HL-60/S4 treated with phorbol 12-myristate 13-acetate at 8.2 ng/mL for 4 days and 3 days (cell line): ENCODE measurements around the gene PDE4DIP.
"Not testable (repeated sequence)": the region's sequence is repeated elsewhere in the genome, so short reads cannot be mapped to it uniquely, and the experiment has no call there.

Experiments
- in situ Hi-C: fragments of 300-500 bp; cut with MboI; formaldehyde crosslinking; loops from 2 replicates; pipeline ENCODE4 v1.15.0; 2022; ENCODE audit warnings: low sequenced_read_pairs

The PDE4DIP gene

DNA sequence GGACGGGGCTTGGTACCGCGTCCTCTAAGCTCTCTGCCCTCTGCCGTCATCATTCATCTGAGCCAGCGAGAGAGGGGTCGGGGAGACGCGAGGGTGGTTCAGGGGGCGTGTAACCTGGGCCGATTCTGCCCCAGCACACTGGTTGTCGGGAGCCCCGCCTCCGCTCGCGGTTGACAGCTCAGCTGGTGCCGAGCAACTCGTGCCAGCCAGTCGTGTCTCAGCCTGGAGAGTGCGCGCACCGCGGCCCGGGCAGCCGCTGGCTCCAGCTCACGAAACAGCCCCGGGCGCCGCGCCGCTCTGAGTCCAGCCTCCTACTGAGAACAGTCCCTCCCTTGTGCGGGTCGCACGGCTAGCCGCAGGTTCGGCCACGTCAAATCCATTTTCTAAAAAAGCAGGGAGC, at the start of gene PDE4DIP:
Gene PDE4DIP (plus strand): TSS at position 209 of the 400 bp plus-strand sequence. CDS start 347 bp downstream, outside the sequence.
- in situ Hi-C loops, result not testable (repeated sequence)

DNA sequence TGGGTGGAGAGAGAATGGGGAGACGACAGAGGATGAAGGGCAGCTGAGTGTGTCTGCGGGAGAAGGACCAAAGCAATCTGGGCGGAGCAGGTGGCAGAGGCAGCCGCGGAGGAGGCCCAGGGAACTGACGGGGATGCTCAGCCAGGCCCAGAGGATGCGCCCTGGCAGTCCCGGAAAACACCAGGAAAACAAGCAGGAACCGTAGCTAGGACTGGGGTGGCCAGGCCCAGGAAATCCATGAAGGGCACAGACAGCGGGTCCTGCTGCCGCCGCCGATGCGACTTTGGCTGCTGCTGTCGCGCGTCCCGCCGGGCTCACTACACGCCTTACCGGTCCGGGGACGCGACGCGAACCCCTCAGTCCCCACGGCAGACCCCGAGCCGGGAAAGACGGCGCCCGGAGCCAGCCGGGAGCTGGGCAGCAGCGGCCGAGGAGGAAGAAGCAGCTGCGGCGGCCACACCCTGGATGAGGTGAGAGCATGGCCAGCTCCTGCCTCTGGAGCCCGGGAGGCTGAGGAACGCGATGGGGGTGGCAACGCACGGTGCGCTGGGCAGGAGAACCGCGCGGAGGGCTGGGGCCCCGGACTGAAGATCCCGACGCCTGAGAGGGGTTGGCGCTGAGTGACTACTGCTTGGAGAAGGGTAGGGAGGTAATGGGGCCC, 35.8 kb upstream of the PDE4DIP start:
- in situ Hi-C loops, result not testable (repeated sequence)

DNA sequence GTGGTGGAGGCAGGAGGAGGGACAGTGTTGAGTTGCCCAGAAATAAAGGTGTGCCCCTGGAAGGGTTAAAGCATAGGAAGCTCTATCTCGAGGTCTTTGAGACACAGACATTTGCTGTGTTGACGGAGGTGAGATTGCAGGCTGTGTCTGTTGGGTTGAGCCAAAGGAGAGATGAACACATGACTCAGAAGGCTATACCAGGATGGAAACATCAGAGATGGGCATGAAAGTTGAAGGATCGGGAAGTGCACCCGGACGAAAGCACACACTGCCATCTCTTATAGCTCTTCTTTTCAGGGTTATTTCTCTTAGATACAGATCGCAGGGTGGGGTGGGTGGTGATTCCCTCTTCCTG, 35.3 kb upstream of the PDE4DIP start:
- in situ Hi-C loops, result not testable (repeated sequence)

DNA sequence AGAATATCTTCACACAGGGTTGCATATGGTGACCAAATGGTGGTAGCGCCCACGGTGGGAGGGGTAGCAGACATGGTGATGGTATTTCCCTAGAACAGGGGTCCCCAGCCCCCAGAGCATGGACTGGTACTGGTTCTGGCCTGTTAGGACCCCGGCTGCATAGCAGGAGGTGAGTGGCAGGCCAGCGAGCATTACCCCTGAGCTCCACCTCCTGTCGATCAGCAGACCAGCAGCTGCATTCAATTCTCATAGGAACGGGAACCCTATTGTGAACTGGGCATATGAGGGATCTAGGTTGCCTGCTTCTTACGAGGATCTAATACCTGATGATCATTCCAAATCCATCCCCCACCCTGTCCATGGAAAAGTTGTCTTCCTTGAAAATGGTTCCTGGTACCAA, 22.0 kb upstream of the PDE4DIP start:
- in situ Hi-C loops, result not testable (repeated sequence)

DNA sequence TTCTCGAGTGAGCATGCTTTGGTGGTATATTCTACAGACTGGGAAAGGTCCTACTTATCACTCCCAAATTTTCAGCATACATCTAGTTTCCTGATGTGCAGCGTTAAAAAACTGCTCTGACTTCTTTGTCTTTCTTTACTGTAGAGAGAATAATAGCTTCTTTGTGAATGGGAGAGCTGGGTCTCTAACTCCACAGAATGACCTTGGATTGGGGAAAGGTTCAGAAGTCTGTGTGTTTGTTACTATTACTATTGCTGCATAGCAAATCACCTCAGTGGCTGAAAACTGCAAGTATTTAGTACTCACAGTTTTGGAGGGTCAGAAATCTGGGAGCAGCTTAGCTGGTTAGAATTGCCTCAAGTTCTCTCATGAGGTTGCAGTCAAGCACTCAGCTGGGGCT, 20.4 kb upstream of the PDE4DIP start:
- in situ Hi-C loops, result not testable (repeated sequence)

DNA sequence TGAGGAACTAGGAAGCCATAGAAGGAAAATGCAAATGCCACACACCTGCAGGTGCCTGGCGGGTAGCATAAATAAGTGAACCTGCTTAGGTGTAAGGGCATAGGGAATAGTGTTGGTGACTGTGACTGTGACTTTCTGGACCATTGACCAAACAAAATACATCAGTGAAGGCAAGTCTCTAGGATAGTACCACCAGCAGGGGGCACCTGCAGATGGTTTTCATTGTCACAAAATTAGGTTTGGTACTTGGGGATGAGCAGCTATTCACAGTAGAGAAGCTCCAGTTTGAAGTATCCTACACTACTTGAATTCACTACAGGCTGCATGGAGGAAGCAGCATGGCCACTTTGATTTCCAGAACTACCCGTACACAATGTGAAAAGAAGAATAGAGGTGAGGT, 19.2 kb upstream of the PDE4DIP start:
- in situ Hi-C loops, result not testable (repeated sequence)

DNA sequence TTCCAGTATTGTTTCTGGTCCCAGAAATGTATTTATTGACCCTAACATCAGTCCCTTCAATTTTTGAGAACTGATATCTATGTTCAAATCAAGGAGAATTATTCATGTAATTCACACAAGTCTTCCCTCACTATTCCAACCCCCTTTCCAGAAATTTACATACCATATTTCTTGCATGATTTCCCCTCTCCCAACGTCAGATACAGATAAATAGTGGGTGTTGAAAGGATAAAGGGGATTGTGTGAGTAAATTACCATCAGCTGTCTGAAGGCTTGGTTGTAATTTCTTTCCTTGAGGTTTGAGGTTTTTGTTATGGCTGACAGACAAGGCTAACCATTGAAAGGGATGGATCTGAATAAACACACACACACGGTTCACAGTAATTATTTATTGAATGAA, 15.7 kb upstream of the PDE4DIP start:
- in situ Hi-C loops, result not testable (repeated sequence)

DNA sequence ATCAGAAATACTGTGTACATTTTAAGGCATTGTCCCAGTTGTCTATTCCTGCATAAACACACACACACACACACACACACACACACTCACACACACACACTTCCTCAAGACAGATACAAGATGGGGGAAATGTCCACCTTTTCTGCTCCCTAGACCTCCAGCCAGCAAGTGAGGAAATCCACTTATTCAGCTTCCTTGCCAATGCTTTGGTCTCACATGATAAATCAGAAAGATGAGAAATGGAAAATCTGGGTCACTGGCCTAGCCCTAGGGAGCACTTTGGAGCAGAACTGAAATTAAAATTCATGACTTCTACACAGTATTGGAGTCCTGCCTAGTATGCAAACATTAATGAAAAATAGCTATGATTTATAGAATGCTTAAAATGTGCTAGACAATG, 15.3 kb upstream of the PDE4DIP start:
- in situ Hi-C loops, result not testable (repeated sequence)

DNA sequence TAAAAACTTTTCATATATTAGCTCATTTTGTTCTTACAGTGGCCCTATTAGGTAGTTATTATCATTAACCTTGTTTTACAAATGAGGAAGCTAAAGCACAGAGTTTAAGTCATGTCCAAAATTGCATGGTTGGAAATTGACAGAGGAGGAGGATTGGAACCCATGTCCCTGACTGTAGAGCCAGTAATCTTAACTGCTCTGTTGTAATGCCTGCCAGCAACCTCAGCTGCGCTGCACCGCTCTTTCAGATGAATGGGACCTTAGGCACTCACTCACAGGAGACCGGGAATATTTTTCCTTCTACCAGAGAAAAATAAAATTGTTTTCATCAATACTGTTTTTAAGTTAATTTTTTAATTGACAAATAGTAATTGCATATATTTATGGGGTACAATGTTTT, 14.9 kb upstream of the PDE4DIP start:
- in situ Hi-C loops, result not testable (repeated sequence)

DNA sequence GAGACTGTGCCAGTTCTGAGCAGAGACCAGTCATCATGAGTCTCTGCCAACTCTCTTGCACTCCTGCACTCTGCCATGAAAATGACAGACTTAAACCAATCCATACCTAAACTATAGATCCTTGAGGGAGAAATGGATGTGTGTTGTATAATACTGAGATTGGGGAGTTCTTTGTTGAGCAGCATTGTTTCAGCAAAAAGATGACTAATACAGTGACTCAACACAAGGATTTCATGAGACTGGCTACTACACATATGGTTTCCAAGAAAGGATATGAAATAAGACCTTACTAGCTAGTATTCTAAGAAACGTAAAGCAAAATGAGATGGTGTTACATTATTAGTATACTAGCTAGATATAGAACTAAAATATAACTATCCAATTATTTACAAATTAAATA, 3.0 kb upstream of the PDE4DIP start:
- in situ Hi-C loops, result not testable (repeated sequence)

DNA sequence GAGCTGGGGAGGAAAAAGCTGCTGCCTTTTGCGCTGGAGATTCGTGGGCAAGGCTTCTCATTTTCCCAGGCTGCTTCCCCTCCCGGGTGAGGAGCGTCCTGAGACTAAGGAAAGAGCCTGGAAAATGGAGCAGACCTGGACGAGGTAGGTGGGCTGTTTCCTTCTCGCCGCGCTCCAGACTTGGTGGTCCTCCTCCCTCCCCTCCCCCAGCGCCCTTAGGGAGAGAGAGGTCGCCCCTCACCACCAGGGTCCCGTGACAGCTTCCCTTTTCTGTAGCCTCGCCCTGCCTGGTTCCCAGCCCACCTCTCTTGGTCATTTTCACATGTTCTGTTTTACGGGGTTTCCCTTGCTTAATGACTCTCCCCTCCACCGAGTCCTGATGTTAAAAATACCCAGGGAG, 423 bp downstream of the PDE4DIP start:
- in situ Hi-C loops, result not testable (repeated sequence)

DNA sequence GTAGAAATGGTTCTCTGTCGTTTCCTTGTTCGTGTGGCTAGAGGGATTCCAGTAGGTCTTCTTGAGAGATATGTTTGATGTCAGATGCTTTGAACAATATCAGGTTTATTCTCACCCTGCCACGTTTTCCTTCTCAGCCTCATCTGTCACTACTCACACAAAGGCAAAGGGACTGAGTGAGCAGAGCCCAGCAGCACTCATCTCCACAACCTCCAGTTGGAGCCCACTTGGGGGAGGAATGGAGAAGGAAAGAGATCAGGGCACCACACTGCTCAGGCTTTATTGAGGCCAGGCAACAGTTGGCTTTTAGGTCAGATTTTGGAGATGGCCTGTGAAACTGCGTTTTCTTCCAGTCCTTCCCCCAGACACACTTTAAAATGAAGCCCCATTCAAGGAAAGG, 840 bp downstream of the PDE4DIP start:
- in situ Hi-C loops, result not testable (repeated sequence)

DNA sequence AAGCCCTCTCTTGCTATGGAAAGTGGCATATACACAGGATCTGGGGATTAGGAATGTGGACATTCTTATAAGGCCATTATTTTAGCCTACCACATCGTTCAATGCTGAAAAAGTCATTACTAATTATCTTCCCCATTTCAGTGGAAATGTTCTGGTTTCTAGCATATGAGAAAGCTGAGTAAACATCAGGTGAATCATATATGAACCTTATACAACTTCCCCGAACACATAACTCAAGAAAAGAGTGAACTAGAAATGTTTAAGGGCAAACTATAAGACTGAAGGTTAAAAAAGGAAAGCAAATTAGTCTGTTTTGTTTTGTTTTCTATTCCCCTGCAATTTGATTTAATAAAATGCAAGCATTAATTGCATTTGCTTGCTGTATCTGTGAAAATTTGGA, 6.1 kb downstream of the PDE4DIP start:
- in situ Hi-C loops, result not testable (repeated sequence)

DNA sequence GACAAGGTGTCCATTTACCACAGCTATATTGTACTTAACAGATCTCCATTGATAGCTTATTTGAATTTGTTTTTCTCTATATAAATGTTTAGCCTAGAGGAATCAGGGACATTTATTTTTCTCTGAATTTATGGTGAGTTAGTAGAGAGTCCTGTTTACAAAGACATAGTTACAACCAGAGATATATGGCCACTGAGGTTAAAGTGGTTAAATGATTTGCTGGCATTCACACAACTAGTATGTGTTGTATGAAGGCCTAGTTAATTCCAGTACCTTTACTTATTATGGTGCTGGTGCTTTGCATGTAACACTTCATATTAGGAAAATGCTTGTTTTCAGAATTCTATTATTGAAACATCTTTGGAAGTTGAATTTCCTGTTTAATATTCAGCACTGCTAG, 6.6 kb downstream of the PDE4DIP start:
- in situ Hi-C loops, result not testable (repeated sequence)

DNA sequence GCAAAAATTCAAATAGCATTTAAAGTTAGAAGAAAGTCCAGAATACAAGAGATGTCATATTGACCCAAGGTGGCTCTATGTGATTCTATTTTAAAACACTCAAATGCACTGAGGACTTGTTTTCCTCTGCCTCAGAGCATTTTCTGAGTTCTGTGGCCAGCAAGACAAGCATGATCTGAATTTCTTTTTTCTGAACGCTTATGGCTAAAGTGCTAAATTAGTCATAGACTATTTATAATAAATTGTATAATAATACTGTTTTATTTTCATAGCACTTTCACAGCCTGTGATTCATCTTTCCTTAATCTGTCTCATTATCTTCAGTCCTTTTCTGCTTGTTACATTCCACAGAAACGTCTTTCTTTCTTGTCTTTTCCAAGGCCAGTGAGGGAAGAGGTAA, 7.5 kb downstream of the PDE4DIP start:
- in situ Hi-C loops, result not testable (repeated sequence)

DNA sequence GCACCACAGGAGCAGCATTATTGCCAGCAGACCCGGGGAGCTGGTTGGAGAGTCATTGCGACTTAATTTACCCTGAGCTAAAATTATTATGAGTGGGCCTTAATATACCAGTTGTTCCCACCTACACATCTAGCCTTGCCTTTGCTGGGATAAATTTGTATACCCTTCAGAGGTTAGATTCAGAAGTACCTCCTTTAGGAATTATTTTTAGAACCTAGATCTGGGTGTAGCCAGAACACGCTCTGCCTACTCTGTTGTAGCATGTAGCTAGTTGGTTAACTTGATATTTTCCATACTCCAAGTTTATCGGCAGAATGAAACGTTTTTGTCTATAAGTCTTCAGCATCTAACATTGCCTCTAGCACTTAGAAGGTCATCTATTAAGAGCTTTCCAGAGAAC, 9.1 kb downstream of the PDE4DIP start:
- in situ Hi-C loops, result not testable (repeated sequence)

DNA sequence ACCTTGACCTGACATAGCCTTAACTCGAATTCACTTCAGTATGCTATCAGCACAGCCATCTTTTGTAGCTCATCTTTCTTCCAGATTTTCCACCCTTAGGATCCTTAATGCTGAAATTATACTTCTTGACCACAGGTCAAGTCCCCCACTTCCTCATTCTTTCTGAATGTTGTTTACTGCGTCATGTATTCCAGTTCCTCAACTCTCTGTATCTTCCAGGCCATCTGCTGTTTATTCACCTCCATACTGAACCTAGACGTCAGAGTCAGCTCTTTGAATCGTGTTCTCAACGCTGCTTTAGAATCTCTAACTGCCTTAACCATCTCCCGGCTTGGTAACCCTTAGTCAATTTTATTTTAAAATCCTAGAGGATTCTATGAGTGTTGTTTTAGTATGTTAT, 9.8 kb downstream of the PDE4DIP start:
- in situ Hi-C loops, result not testable (repeated sequence)

DNA sequence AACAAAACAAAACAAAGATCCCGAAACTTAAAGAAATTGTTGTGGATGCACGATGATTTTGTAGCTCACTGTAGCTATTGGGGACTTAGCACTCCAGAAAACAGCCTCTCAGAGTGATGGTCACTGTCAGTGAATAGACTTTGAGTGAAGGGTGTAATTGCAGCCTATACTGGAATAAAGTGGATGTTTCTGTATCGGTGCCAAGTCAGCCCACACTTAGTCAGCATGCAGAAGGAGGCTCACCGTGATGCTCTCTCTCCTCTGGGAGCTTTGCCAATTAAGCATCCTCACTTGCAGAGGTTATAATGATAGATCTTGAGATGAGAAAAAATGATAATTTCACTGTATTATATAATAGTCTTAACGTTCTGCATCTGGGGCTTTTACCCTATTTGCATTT, 11.1 kb downstream of the PDE4DIP start:
- in situ Hi-C loops, result not testable (repeated sequence)

DNA sequence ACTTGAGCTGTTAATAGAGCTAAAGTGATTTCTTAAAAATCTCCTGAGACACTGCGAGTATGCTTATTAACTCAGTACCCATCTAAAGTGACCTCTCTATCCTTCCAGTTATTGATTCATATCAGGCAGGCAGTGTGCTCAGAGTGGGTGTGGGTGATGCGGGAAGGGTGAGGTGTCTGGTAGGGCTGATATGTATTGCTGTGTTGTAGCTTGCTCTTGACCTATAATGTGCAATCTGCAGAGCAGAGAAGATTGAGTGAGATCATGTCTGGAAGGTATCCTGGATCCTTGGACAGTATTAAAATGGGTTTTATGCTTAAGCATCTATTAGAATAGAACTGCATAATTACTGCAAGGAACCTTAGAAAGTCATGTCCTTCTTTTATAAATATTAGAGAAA, 15.8 kb downstream of the PDE4DIP start:
- in situ Hi-C loops, result not testable (repeated sequence)

DNA sequence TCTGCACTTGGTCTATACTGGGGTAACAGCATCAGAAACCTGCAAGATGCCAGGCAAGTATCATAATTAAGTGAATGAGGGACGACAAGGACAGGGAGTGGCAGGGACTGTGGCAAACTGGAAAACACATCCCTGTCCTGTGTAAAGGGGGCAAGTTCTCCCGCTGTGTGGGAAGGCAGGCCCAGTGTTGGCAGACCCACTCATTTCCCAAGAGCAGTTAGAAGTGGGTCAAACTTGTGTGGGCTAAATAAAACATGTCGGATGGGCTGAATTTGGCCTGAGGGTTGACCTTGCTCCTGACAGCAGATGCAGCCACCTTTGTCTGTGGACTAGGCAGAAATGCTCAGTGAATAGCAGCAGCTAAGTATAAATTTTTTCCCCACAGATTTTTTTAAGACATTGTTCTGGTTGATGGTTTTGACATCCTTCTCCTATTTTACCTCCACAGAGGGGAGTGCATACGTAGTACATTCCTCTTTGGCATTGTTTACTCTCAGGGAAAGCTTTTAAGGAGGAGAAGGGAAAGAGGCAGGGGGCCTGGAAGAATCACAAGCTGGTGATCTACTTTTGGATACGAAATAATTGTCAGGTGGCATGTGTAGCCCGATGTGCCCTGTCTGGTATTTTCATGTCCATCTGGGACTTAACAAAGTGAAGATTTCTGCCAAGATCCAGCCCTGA, 16.5 kb downstream of the PDE4DIP start:
- in situ Hi-C loops, result not testable (repeated sequence)

DNA sequence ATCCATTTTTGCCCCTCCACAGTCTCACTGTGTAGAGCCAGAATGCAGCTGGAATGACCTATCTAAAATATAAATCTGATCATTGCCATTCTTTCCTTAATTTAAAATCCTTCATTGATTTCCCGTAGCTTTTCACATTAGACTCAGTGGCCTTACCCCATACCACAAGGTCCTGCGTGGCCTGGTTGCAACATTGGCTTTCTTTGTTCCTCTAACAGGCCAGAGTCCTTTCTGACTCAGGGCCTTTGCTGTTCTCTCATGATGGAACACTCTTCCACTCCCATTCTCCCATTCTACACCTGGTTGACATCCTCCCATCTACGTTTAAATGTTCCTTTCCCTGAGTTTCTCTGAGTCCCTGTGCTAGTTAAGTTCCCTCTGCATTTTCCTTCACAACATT, 18.4 kb downstream of the PDE4DIP start:
- in situ Hi-C loops, result not testable (repeated sequence)

DNA sequence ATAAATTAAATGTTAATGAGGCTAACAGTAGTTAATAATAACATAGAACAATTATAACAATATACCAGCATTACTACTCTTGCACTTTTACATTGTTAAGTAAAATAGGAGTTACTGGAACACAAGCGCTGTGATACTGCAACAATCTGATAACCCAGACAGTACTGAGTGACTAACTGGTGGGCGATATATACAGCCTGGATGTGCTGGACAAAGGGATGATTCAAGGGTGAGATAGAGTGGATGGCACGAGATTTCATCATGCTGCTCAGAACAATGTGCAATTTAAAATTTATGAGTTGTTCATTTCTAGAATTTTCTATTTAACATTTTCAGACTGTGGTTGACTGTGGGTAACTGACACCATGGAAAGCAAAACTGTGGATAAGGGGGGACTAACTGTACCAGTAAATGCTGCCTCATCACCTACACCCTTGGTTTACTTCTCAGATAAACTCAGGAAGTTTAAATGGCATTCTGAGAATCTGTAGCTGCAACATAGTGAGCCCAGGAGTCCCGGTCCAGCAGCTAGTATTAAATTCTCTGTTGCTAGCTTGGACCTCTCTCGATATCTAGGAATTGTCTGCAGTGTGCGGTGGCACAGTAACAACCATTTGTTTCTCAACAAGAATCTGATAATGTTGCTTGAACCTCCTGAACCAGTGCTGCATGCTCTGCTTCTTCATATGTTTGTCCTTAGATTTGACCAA, 24.9 kb downstream of the PDE4DIP start:
- in situ Hi-C loops, result not testable (repeated sequence)
